AG04450 (cell line): ENCODE measurements around the gene SELENOF. TPM values are rescaled to one million over a fixed set of nuclear protein-coding genes. Genes with fewer than 3 reads are reported as not detected.
"Not testable (repeated sequence)": the region's sequence is repeated elsewhere in the genome, so short reads cannot be mapped to it uniquely, and the experiment has no call there.

Source experiments
- CTCF ChIA-PET: fragments of 300-600, 350-600 bp; formaldehyde crosslinking; extraction: SDS; loops from one replicate; lab custom pipeline; 2022; ENCODE audit warnings: antibody characterized with exemption, inconsistent platforms; lab: Charles Lee
- POLR2A ChIA-PET: fragments of 350-600 bp; formaldehyde crosslinking; extraction: SDS; loops from one replicate; lab custom pipeline; 2021; ENCODE audit warnings: antibody characterized with exemption, inconsistent platforms; lab: Yijun Ruan, JAX
- DNase-seq: peaks from one replicate; pipeline ENCODE4 v3.0.0-alpha.2; 2011; ENCODE audit warnings: low read depth, low spot score
- H3K27ac ChIP-seq: one replicate; pipeline ENCODE4 v1.5.1; 2012; ENCODE audit warnings: low read depth, low read length, control low read depth
- H3K27me3 ChIP-seq: one replicate; pipeline ENCODE4 v1.6.0; 2012; ENCODE audit warnings: low read length; ENCODE audit not compliant: control insufficient read depth, insufficient read depth
- H3K4me3 ChIP-seq: 2 replicates; pipeline ENCODE4 v1.5.1; 2011; ENCODE audit warnings: mild to moderate bottlenecking, low read depth, low read length, control low read depth
- H3K9me3 ChIP-seq: 2 replicates; pipeline ENCODE4 v1.5.1; 2012; ENCODE audit warnings: low read length; ENCODE audit not compliant: control insufficient read depth, insufficient read depth
- CTCF ChIP-seq: IDR thresholded peaks from 2 replicates; pipeline ENCODE4 v1.5.1; 2011; ENCODE audit warnings: low read depth, low read length, control low read depth, inconsistent platforms
- polyA plus RNA-seq: library from polyadenylated mRNA; depleted of rRNA; stranded (reverse); fragments of >200 nt; gene quantifications from 2 replicates; pipeline ENCODE4 v1.2.3, GENCODE V29; 2011

The SELENOF gene
- polyA plus RNA-seq, 1 experiment: 358 TPM

- H3K9me3 ChIP-seq: peaks cover 7% of the 10 kb centered on the region; the same call in 1 of the 2 replicates
- no peak for DNase-seq
- no peak overlapping the region for H3K4me3 ChIP-seq
- no peaks in the 10 kb centered on the region for H3K27me3 ChIP-seq
- no peak overlapping the region for H3K27ac ChIP-seq
- ChIA-PET CTCF (no interaction called here), POLR2A (no interaction called here)
- no peak for TF ChIP-seq CTCF
These were observed 38.2 kb downstream of the SELENOF start for GRCh38 chr1:86875722-86876121.

- no peaks in the 10 kb centered on the region for H3K27me3 ChIP-seq
- no peak overlapping the region for H3K27ac ChIP-seq
- no peak for TF ChIP-seq CTCF
- CTCF ChIA-PET: interaction anchor here (0.7 kb wide), 1 partner anchor 18 kb away, joined by 4 read pairs; no protein-coding TSS in a partner anchor
- peak; percentile 11 for DNase-seq
- POLR2A ChIA-PET: no interaction called here
- peaks cover 7% of the 10 kb centered on the region; the same call in 1 of the 2 replicates for H3K9me3 ChIP-seq
- H3K4me3 ChIP-seq: no peak overlapping the region
These were observed 41.8 kb downstream of the SELENOF start for GRCh38 chr1:86872086-86872485.

- POLR2A ChIA-PET: no interaction called here
- no peak for DNase-seq
- no peak overlapping the region for H3K4me3 ChIP-seq
- no peaks in the 10 kb centered on the region for H3K27me3 ChIP-seq
- H3K9me3 ChIP-seq: peaks cover 7% of the 10 kb centered on the region; the same call in 1 of the 2 replicates
- no peak for TF ChIP-seq CTCF
- CTCF ChIA-PET: interaction anchor here (0.7 kb wide), 1 partner anchor 12 kb away, joined by 3 read pairs; no protein-coding TSS in a partner anchor
- H3K27ac ChIP-seq: no peak overlapping the region
These were observed 42.9 kb downstream of the SELENOF start for GRCh38 chr1:86871001-86871400.

GRCh38 chr1:86868477-86868876, 45.4 kb downstream of the SELENOF start:
- TF ChIP-seq CTCF: no peak
- Histone ChIP-seq H3K4me3 (no peak overlapping the region), H3K27ac (no peak overlapping the region), H3K9me3 (peaks cover 7% of the 10 kb centered on the region; the same call in 1 of the 2 replicates), H3K27me3 (no peaks in the 10 kb centered on the region)
- CTCF ChIA-PET: no interaction called here
- POLR2A ChIA-PET: no interaction called here
- DNase-seq: no peak

GRCh38 chr1:86867278-86867677, 46.6 kb downstream of the SELENOF start:
- H3K27ac ChIP-seq, POLR2A ChIA-PET, CTCF ChIA-PET: not testable (repeated sequence)

More at GRCh38 chr1:86867278-86867677, 46.6 kb downstream of the SELENOF start:
- not testable (repeated sequence) for H3K27me3 ChIP-seq, DNase-seq, H3K4me3 ChIP-seq, H3K9me3 ChIP-seq
